GM10248 (cell line): ENCODE measurements around the gene CENPX.

Experiments used
- CTCF ChIA-PET: fragments of 300-600 bp; sonication (Branson Sonifier 250); formaldehyde crosslinking; extraction: SDS; loops from one replicate; lab custom pipeline; 2021; ENCODE audit warnings: antibody characterized with exemption; lab: Yijun Ruan, JAX
- POLR2A ChIA-PET: fragments of 350-650 bp; sonication (Branson Sonifier 250); formaldehyde crosslinking; extraction: SDS; loops from one replicate; lab custom pipeline; 2020; ENCODE audit warnings: antibody characterized with exemption; lab: Yijun Ruan, JAX
- DNase-seq: peaks from one replicate; pipeline ENCODE4 v3.0.0; 2012; ENCODE audit errors: extremely low spot score
- CTCF ChIP-seq: IDR thresholded peaks from 2 replicates; pipeline ENCODE4 v1.5.1; 2012; ENCODE audit warnings: mild to moderate bottlenecking, low read depth; ENCODE audit errors: extremely low read depth, missing control alignments, control extremely low read depth

The CENPX gene

DNA sequence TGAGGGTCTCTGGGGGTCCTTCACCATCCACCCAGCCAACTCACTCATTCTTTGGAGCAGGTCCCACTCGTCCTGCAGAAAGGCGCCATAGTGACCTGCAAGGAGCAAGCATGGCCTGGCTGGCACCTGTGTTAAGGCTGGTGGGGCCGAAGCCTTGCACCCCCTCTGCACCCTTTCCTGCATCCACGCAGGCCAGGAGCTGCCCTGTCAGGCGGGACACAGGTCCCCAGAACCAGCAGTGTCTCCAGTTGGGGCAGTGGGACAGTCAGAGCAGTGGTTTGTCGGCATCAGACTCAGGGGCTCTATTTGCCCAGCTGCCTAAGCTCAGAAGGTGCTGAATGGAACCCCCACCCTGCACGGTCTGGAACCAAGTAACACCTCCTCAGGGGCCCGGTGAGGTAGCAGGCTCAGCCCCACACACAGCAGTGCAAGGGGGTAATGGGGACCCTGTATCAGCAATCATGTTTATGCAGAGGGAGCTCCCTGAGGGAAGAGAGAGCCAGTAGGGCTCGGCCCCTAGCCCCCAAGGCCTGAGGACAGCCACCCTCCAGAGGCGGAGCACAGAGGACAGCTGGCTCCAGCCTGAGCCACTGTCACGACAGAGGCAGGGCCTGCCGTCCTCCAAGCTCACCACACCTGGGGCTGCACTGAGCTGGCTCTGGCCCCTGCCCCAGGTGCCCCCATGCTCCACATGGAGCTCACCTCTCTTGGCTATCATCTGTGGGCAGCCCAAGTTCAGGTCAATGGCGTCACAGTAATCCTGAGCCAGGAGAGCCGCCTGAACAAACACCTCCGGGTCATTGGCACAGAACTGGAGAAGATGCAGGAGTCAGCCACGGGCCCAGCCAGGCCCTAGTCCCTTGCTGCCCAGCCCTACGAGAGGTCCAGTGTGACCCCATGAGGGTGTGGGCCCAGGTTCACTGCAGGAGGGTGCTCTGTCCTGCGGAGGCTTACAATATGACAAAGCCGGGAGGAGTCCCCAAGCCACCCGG, 41.0 kb upstream of the CENPX start:
- CTCF ChIA-PET: interaction anchor here (0.9 to 1.4 kb wide), 3 partner anchors 19 to 104 kb away, joined by 3 to 4 read pairs (median 3); no protein-coding TSS in a partner anchor
- no peak for TF ChIP-seq CTCF
- no peak for DNase-seq
- POLR2A ChIA-PET: interaction anchor here (0.5 kb wide), 1 partner anchor 169 kb away, joined by 3 read pairs; no protein-coding TSS in a partner anchor

DNA sequence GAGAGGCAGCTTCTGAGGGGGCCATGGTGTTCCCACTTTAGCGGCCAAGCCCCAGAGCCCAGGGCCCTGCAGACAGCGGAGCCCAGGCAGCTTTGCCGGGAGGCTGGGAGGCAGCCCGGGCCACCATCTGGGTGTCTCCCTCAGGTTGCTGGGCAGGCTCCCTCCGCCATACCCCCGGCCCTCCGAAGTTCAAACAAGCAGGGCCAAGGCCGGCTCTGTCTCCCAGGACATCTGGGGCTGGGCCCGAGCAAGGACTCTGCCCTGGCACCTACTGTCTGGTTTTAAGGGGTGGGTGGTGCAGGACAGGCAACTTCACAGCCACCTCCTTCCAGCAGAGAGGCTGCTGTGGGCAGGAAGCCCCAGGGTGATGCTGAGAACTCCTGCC, 40.3 kb upstream of the CENPX start:
- CTCF ChIA-PET: interaction anchor here (1.1 kb wide), 1 partner anchor 42 kb away, joined by 3 read pairs; no protein-coding TSS in a partner anchor
- no peak for DNase-seq
- POLR2A ChIA-PET: no interaction called here
- no peak for TF ChIP-seq CTCF

DNA sequence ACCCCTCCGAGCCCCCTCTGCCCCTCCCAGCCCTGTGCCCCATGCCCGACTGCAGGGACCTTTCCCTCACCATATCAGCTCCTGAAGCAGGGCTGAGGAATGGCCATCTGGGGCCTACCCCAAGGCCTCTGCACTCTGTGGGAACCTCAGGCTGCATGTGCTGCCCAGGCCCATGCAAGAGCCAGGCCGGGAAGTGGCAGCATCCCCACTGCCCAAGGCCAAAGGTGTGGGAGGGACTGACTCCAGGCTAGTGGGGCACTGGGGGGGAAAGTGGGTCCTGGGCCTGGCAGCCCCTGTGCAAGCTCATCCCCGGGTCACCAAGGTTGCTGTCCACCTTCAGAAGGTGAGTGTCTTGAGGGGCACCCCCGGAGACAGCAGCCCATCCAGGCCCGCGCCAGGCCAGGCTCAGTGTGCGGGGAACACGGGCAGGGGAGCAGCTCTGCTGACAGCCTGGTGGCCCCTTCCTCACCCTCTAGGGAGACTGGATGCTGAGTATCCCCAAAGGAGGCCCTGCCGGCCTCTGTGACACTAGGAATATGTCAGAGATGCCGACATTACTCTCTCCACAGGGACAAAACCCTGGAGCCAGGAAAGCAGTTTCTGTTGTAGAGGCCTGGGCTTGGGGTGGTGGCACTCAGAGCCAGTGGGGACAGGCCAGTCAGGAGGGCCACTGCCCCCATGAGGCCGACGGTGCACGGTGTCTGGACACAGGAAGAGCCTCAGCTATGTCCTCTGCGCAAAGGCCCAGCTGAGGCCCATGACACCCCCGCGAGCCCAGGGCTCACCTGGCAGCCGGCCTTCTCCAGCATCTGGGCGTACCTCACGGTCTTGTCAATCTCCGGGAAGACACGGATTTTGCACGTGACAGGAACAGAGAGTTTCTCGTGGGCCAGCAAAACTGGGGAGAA, 39.7 kb upstream of the CENPX start:
- POLR2A ChIA-PET: no interaction called here
- CTCF ChIA-PET: no interaction called here
- TF ChIP-seq CTCF: no peak
- DNase-seq: no peak

GRCh38 chr17:82061047-82061925, 38.6 kb upstream of the CENPX start:
- ChIA-PET CTCF (no interaction called here), POLR2A (no interaction called here)
- TF ChIP-seq CTCF: no peak
- DNase-seq: no peak

DNA sequence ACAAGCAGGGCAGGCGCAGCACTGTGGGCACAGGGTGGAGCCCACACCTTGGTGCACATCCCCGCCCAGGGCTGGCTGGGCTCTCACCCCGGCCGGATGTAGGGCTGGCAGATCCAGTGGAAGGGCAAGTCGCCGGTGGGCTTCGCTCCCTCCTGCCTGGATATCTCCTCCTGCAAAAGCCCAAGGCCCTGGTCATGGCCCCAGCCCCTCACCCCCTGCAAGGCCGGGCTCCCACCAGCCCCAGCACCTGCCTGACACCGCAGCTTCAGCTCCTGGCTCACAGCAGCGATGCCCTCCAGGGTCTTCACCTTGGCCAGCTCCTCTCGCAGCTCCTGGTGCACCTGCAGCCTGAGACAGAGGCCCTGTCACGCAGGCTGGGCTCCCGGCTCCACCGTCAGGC, 37.9 kb upstream of the CENPX start:
- DNase-seq: no peak
- ChIA-PET POLR2A (no interaction called here), CTCF (interaction anchor here (0.7 kb wide), 1 partner anchor 11 kb away, joined by 3 read pairs; no protein-coding TSS in a partner anchor)
- TF ChIP-seq CTCF: no peak
